IMR-90 (cell line): ENCODE data around the gene COL1A1. TPM values are rescaled to one million over a fixed set of nuclear protein-coding genes. Genes with fewer than 3 reads are reported as not detected.

Source experiments
- ATAC-seq: fragments of 200-7000 bp; cut with Tn5 transposase; 2 replicates; pipeline ENCODE4 v1.9.1; 2020; ENCODE audit warnings: low read depth, mild to moderate bottlenecking, moderate library complexity
- BruUV-seq: library from RNA; stranded (reverse); fragments of 400-500 nt; replicated peaks from 2 replicates; lab custom pipeline; 2021; lab: Mats Ljungman, UMichigan
- CTCF ChIA-PET: fragments of 300-600 bp; formaldehyde crosslinking; extraction: SDS; loops from one replicate; lab custom pipeline; 2021; ENCODE audit warnings: antibody characterized with exemption; lab: Yijun Ruan, JAX
- POLR2A ChIA-PET: fragments of 300-600 bp; sonication (Branson Sonifier 250); formaldehyde crosslinking; loops from one replicate; lab custom pipeline; 2022; ENCODE audit warnings: antibody characterized with exemption; ENCODE audit not compliant: unreplicated experiment; lab: Charles Lee
- DNase-seq: peaks from one replicate; pipeline ENCODE4 v3.0.0; 2013
- H2AFZ ChIP-seq: replicated peaks from 2 replicates; pipeline ENCODE3; 2013; ENCODE audit warnings: low read length, mild to moderate bottlenecking; ENCODE audit not compliant: poor library complexity
- H2AK5ac ChIP-seq: 2 replicates; pipeline ENCODE4 v1.6.1; 2013; ENCODE audit warnings: low read depth, low read length, inconsistent platforms
- H2AK9ac ChIP-seq: replicated peaks from 2 replicates; pipeline ENCODE3; 2013; ENCODE audit warnings: mild to moderate bottlenecking, low read depth, low read length, moderate library complexity; ENCODE audit not compliant: poor library complexity
- H2BK120ac ChIP-seq: 2 replicates; pipeline ENCODE4 v1.6.1; 2013; ENCODE audit warnings: low read depth, low read length, inconsistent platforms
- H2BK15ac ChIP-seq: 3 replicates; pipeline ENCODE4 v1.6.1; 2013; ENCODE audit warnings: low read depth, low read length, inconsistent platforms
- H2BK20ac ChIP-seq: 2 replicates; pipeline ENCODE4 v1.6.1; 2013; ENCODE audit warnings: low read depth, mild to moderate bottlenecking, inconsistent platforms, low read length, moderate library complexity
- H2BK5ac ChIP-seq: 2 replicates; pipeline ENCODE4 v1.6.1; 2013; ENCODE audit warnings: mild to moderate bottlenecking, low read depth, low read length, inconsistent platforms; ENCODE audit not compliant: poor library complexity, severe bottlenecking
- H3K14ac ChIP-seq: replicated peaks from 2 replicates; pipeline ENCODE4 v1.6.1; 2013; ENCODE audit warnings: low read depth, low read length, inconsistent platforms
- H3K18ac ChIP-seq: 2 replicates; pipeline ENCODE4 v1.6.1; 2013; ENCODE audit warnings: low read depth, low read length, control low read depth
- H3K23ac ChIP-seq: 2 replicates; pipeline ENCODE4 v1.6.1; 2013; ENCODE audit warnings: low read depth, low read length, inconsistent platforms
- H3K27ac ChIP-seq: 2 replicates; pipeline ENCODE4 v1.5.1; 2013; ENCODE audit warnings: mild to moderate bottlenecking, control low read depth, low read length; ENCODE audit not compliant: insufficient read depth
- H3K27me3 ChIP-seq: 2 replicates; pipeline ENCODE4 v1.6.1; 2013; ENCODE audit warnings: low read length; ENCODE audit not compliant: control insufficient read depth, insufficient read depth
- H3K36me3 ChIP-seq: 2 replicates; pipeline ENCODE4 v1.6.1; 2013; ENCODE audit warnings: low read length, mixed read lengths; ENCODE audit not compliant: control insufficient read depth, insufficient read depth
- H3K4ac ChIP-seq: 2 replicates; pipeline ENCODE4 v1.6.1; 2013; ENCODE audit warnings: low read depth, low read length, inconsistent platforms
- H3K4me1 ChIP-seq: 2 replicates; pipeline ENCODE4 v1.6.1; 2013; ENCODE audit warnings: low read length, mixed read lengths; ENCODE audit not compliant: control insufficient read depth, insufficient read depth
- H3K4me2 ChIP-seq: 2 replicates; pipeline ENCODE4 v1.6.1; 2013; ENCODE audit warnings: low read depth, mild to moderate bottlenecking, control low read depth, low read length, moderate library complexity
- H3K4me3 ChIP-seq: 2 replicates; pipeline ENCODE4 v1.5.1; 2013; ENCODE audit warnings: low read depth, mild to moderate bottlenecking, control low read depth, low read length, moderate library complexity; ENCODE audit not compliant: insufficient read depth
- H3K56ac ChIP-seq: 2 replicates; pipeline ENCODE4 v1.6.1; 2013; ENCODE audit warnings: low read length, inconsistent platforms; ENCODE audit not compliant: insufficient read depth; ENCODE audit errors: extremely low read depth
- H3K79me1 ChIP-seq, 2 experiments: 2 replicates each; pipeline ENCODE4 v1.6.1; 2013; ENCODE audit warnings: low read length in 2 of 2, inconsistent platforms in 1 of 2, low read depth in 1 of 2
- H3K9ac ChIP-seq: 2 replicates; pipeline ENCODE4 v1.6.1; 2013; ENCODE audit warnings: low read depth, low read length, control low read depth
- H3K9me1 ChIP-seq: 2 replicates; pipeline ENCODE4 v1.6.1; 2013; ENCODE audit warnings: low read length, inconsistent platforms; ENCODE audit not compliant: insufficient read depth
- H3K9me3 ChIP-seq: 2 replicates; pipeline ENCODE4 v1.6.1; 2013; ENCODE audit warnings: low read length; ENCODE audit not compliant: control insufficient read depth, insufficient read depth
- H4K20me1 ChIP-seq: 2 replicates; pipeline ENCODE4 v1.6.1; 2013; ENCODE audit warnings: low read length, inconsistent platforms; ENCODE audit not compliant: insufficient read depth
- H4K5ac ChIP-seq: 2 replicates; pipeline ENCODE4 v1.6.1; 2013; ENCODE audit warnings: mild to moderate bottlenecking, low read depth, low read length, control low read depth
- H4K8ac ChIP-seq, 2 experiments: 2 replicates each; pipeline ENCODE4 v1.6.1; 2013; ENCODE audit warnings: low read depth in 2 of 2, low read length in 2 of 2, control low read depth in 1 of 2, inconsistent platforms in 1 of 2
- H4K91ac ChIP-seq: 2 replicates; pipeline ENCODE4 v1.6.1; 2013; ENCODE audit warnings: low read depth, low read length, inconsistent platforms; ENCODE audit not compliant: insufficient read depth
- BHLHE40 ChIP-seq: fragments of 150-350 bp; IDR thresholded peaks from 2 replicates; pipeline ENCODE4 v1.6.1; 2016; ENCODE audit warnings: mild to moderate bottlenecking, low read depth, low read length
- CTCF ChIP-seq: conservative IDR thresholded peaks from 2 replicates; pipeline ENCODE4 v1.5.1; 2012; ENCODE audit warnings: mild to moderate bottlenecking, low read depth, low read length, improper control_type of control experiment
- ELK1 ChIP-seq: fragments of 150-350 bp; IDR thresholded peaks from 2 replicates; pipeline ENCODE4 v1.6.1; 2016; ENCODE audit warnings: low read depth, mild to moderate bottlenecking, low read length, moderate library complexity, borderline replicate concordance
- FOS ChIP-seq: fragments of 150-350 bp; IDR thresholded peaks from 2 replicates; pipeline ENCODE4 v1.6.1; 2016; ENCODE audit warnings: low read depth, low read length
- MAFK ChIP-seq: IDR thresholded peaks from 2 replicates; pipeline ENCODE4 v1.6.1; 2012; ENCODE audit warnings: low read depth, low read length, improper control_type of control experiment
- MXI1 ChIP-seq: IDR thresholded peaks from 2 replicates; pipeline ENCODE4 v1.6.1; 2012; ENCODE audit warnings: low read depth, mild to moderate bottlenecking, low read length, moderate library complexity, borderline replicate concordance
- NFE2L2 ChIP-seq: fragments of 150-350 bp; IDR thresholded peaks from 2 replicates; pipeline ENCODE4 v1.6.1; 2016; ENCODE audit warnings: low read depth, mild to moderate bottlenecking, low read length
- POLR2A ChIP-seq: IDR thresholded peaks from 2 replicates; pipeline ENCODE4 v1.6.1; 2012; ENCODE audit warnings: mild to moderate bottlenecking, low read depth, low read length
- RAD21 ChIP-seq: IDR thresholded peaks from 2 replicates; pipeline ENCODE4 v1.6.1; 2012; ENCODE audit warnings: low read length, improper control_type of control experiment
- RCOR1 ChIP-seq: IDR thresholded peaks from 2 replicates; pipeline ENCODE4 v1.6.1; 2012; ENCODE audit warnings: mild to moderate bottlenecking, low read length, improper control_type of control experiment; ENCODE audit not compliant: insufficient replicate concordance
- RFX5 ChIP-seq: IDR thresholded peaks from 2 replicates; pipeline ENCODE4 v1.8.0; 2012; ENCODE audit warnings: low read depth, mild to moderate bottlenecking, low read length, moderate library complexity
- SMC3 ChIP-seq: fragments of 150-350 bp; IDR thresholded peaks from 2 replicates; pipeline ENCODE4 v1.6.1; 2016; ENCODE audit warnings: low read depth, mild to moderate bottlenecking, antibody characterized with exemption, low read length, moderate library complexity
- WGBS, 2 experiments: methylation state at CpG; one replicate each; pipeline versions ENCODE4 v1.1.5 to v1.1.7; 2013; ENCODE audit warnings: missing lambda C conversion rate in 2 of 2; ENCODE audit not compliant: insufficient read length in 1 of 2; ENCODE audit errors: extremely low coverage in 2 of 2; 5-methylcytosine and 5-hydroxymethylcytosine counted together
- dilution Hi-C: fragments of 300-500 bp; cut with HindIII; formaldehyde crosslinking; loops from one replicate; pipeline ENCODE4 v1.14.3; 2018; ENCODE audit warnings: low sequenced_read_pairs; ENCODE audit not compliant: unreplicated experiment
- in situ Hi-C: fragments of 300-500 bp; cut with MboI; formaldehyde crosslinking; loops from 3 replicates; pipeline ENCODE4 v1.14.3; 2019; ENCODE audit warnings: low sequenced_read_pairs, inconsistent platforms, mixed read lengths
- intact Hi-C: fragments of 100-400 bp; cut with micrococcal nuclease; formaldehyde crosslinking; loops from 2 replicates; pipeline ENCODE4 v1.10.0; 2022
- polyA plus RNA-seq, 3 experiments: library from polyadenylated mRNA; depleted of rRNA; stranded (reverse); fragments of >200 nt; gene quantifications; 2 replicates each; pipeline ENCODE4 v1.2.3, GENCODE V29; 2012; ENCODE audit warnings: low replicate concordance in 1 of 3
- total RNA-seq: library from RNA; depleted of rRNA; stranded (reverse); fragments of >200 nt; gene quantifications from 2 replicates; pipeline ENCODE4 v1.2.3, GENCODE V29; 2012
- TF ChIP-seq, protein P1 (sequence below): fragments of 150-350 bp; IDR thresholded peaks from 2 replicates; pipeline ENCODE4 v1.6.1; 2017; ENCODE audit warnings: mild to moderate bottlenecking, antibody characterized with exemption, low read length, low read depth

COL1A1 gene
- total and polyA plus RNA-seq, 2 of the 4 experiments (the other 2 are of a cell fraction): 2,180 to 4,350 TPM

DNA sequence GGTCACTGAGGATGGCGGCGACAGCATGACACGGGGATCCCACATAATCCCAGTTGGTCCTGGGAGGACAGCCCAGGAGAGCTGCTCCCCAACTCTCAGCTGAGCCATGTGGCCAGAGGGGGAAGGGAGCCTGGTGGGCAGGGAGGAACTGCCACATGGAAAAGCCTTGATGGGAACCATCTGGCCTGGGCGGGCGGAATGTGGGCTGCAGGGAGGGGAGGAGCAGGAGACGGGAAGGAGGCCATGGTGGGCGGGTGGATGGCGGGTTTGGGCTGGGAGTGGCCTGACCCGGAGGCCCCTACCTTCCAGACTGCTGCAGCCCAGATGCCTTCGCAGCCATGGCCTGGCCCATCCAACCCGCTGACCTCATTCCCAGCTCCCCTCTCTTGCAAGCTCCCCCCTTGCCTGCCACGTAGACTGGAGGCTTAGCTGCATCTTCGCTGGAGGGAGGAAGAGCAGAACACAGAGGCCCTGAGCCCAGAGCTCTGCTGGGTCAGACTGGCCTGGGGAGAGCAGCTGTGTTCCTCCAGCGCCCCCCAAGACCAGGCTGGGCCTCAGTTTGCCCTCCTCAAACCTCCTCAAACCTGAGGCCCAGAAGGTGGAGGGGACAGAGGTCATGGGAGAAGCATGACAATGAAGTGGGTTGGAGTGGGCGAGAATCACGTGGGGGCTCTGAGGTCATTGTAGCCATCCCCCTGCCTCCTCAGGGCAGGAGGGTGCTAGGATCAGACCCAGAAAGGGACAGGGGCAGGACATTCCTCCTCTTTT is 8.2 kb upstream of the COL1A1 start:
- peaks cover 28 to 82% of the 10 kb centered on the region in 2 experiments for H3K79me1 ChIP-seq
- H2BK20ac ChIP-seq: peak overlapping the region; percentile 98
- H3K27ac ChIP-seq: peak overlapping the region; percentile 95
- peaks cover 49% of the 10 kb centered on the region for H3K9me1 ChIP-seq
- H4K20me1 ChIP-seq: no peaks in the 10 kb centered on the region
- H4K5ac ChIP-seq: peak overlapping the region; percentile 97
- peak overlapping the region; percentile 100 for H3K23ac ChIP-seq
- WGBS, 2 experiments: 0% methylated on average over 2 of the region's 16 CpGs; no CpG with 5 or more reads in 1 of the 2 experiments
- H3K56ac ChIP-seq: peak overlapping the region; percentile 99
- no TSS peak for BruUV-seq
- H3K4me1 ChIP-seq: peaks cover 69% of the 10 kb centered on the region
- H3K9me3 ChIP-seq: no peaks in the 10 kb centered on the region
- in situ Hi-C loops: no loop called here
- peak overlapping the region; percentile 74 for H3K4me2 ChIP-seq
- DNase-seq (peak; percentile 100), ATAC-seq (peak; percentile 75)
- H4K8ac ChIP-seq: peak overlapping the region; percentile 93 to 99
- H3K18ac ChIP-seq: peak overlapping the region; percentile 97
- H3K14ac ChIP-seq: peak overlapping the region; percentile 100
- H3K4ac ChIP-seq: peak overlapping the region; percentile 100
- POLR2A ChIA-PET: interaction anchor here (0.5 to 5.7 kb wide), 12 partner anchors 9 to 107 kb away, joined by 3 to 159 read pairs (median 4); partner anchors contain the start of gene COL1A1
- H3K27me3 ChIP-seq: no peaks in the 10 kb centered on the region
- CTCF ChIA-PET: interaction anchor here (0.5 to 1.9 kb wide), 4 partner anchors 8 to 115 kb away, joined by 3 to 6 read pairs (median 4); no protein-coding TSS in a partner anchor
- H3K9ac ChIP-seq: peak overlapping the region; percentile 94
- peak overlapping the region; percentile 99 for H2BK15ac ChIP-seq
- peak overlapping the region; percentile 60 for H2AFZ ChIP-seq
- dilution Hi-C loops: no loop called here
- H2AK9ac ChIP-seq: peak overlapping the region; percentile 100
- H2AK5ac ChIP-seq: peak overlapping the region; percentile 100
- H3K36me3 ChIP-seq: no peaks in the 10 kb centered on the region
- H3K4me3 ChIP-seq: peak overlapping the region; percentile 14
- intact Hi-C loops: loop anchor here (1.0 kb wide), 2 partner anchors 9 kb away; no protein-coding TSS in a partner anchor
- peak overlapping the region; percentile 99 for H2BK5ac ChIP-seq
- H2BK120ac ChIP-seq: peak overlapping the region; percentile 99
- peak overlapping the region; percentile 100 for H4K91ac ChIP-seq
- TF ChIP-seq POLR2A (peak; percentile 87), ELK1 (no peak), SMC3 (no peak; the same call in 1 of the 2 replicates), FOS (peak; percentile 27; the same call in 1 of the 2 replicates), RFX5 (no peak), CTCF (no peak), MXI1 (peak; percentile 88; the same call in 1 of the 2 replicates), RCOR1 (peak; percentile 40), MAFK (no peak), BHLHE40 (peak; percentile 5; the same call in 1 of the 2 replicates), RAD21 (peak; percentile 4; the same call in 1 of the 2 replicates), NFE2L2 (peak; percentile 16; the same call in 1 of the 2 replicates)
- TF ChIP-seq, protein P1, sequence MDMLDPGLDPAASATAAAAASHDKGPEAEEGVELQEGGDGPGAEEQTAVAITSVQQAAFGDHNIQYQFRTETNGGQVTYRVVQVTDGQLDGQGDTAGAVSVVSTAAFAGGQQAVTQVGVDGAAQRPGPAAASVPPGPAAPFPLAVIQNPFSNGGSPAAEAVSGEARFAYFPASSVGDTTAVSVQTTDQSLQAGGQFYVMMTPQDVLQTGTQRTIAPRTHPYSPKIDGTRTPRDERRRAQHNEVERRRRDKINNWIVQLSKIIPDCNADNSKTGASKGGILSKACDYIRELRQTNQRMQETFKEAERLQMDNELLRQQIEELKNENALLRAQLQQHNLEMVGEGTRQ: peak; percentile 84
